ENCODE data around the gene PPP1R7.

GRCh38 chr2:241191081-241191480 is 40.8 kb downstream of the PPP1R7 start:
- no peak for TF ChIP-seq CTCF (IDR thresholded peaks at IDR 0.05)
- no peak for TF ChIP-seq POLR2A (IDR thresholded peaks at IDR 0.05)
